ENCODE data around the gene SENP8. TPM values are rescaled to one million over a fixed set of nuclear protein-coding genes. Genes with fewer than 3 reads are reported as not detected.

Gene SENP8
- total RNA-seq, 1 donor from 2014 or later, result 3.7 TPM

DNA sequence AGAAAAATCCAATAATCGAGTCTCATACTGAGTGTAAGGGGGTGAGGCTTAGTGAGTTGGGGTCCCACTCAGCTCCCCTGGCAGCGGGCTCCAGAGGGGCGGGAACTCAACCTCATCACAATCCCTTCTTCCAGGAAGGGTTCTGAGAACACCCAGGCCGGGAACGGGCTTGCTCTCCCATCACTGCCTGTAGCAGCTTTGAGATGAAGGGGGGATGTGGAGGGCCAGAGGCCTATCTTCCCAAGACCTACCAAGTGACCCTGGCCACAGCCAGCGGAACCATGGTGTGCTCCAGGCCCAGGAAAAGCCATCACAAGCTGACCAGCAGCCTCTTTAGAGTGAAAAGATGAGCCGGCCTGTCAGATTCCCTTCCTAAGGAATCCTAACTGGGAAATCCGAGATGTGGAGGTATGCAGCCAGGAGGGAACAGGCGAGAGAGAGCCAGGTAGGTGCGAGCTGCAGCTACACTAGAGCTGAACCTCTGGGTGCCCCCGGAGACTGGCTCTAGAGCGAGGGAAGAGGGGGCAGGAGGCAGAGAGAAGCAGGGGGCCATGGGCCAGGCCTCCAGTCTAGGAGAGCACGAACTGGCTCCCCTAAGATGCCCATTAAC is 60.9 kb downstream of the SENP8 start:
- DNase-seq (ENCODE audit: low spot score in 2 of 2, unreplicated experiment in 2 of 2), result no peak
- H3K27ac Mint-ChIP-seq, result no peak overlapping the region
- H3K36me3 Mint-ChIP-seq, result no peaks in the 10 kb centered on the region

DNA sequence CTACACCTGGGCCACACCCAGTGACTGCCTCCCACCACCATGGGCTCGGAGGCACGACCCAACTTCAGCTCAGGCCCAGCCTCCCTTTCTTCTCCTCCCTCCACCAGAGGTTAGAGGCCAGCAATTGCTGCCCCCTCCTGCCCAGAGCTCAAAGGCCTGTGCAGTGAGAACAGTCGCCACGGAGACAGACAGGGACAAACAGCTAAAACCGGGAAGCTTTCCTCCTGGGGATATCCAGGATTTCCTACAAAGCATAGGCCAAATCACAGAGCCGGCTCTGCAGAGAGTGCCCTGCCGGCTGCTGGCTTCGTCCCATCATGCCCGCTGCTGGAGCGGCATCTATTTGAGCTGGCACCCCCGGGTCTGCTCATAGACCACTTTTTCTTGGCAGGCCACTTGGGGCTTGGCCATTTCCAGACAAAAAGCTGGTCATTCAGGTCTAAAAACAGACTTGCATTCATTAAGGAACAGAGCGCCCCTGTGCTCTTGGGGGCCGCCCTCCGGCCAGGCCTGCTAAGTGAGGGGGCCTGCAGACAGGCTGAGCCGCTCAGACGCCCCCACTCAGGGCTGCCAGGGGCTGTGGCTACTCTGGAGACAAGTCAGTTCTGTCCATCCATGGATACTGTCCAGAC is 61.9 kb downstream of the SENP8 start:
- H3K27me3 Mint-ChIP-seq (ENCODE audit: low read depth), result peaks cover 10% of the 10 kb centered on the region
- TF ChIP-seq, protein P1, sequence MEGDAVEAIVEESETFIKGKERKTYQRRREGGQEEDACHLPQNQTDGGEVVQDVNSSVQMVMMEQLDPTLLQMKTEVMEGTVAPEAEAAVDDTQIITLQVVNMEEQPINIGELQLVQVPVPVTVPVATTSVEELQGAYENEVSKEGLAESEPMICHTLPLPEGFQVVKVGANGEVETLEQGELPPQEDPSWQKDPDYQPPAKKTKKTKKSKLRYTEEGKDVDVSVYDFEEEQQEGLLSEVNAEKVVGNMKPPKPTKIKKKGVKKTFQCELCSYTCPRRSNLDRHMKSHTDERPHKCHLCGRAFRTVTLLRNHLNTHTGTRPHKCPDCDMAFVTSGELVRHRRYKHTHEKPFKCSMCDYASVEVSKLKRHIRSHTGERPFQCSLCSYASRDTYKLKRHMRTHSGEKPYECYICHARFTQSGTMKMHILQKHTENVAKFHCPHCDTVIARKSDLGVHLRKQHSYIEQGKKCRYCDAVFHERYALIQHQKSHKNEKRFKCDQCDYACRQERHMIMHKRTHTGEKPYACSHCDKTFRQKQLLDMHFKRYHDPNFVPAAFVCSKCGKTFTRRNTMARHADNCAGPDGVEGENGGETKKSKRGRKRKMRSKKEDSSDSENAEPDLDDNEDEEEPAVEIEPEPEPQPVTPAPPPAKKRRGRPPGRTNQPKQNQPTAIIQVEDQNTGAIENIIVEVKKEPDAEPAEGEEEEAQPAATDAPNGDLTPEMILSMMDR (IDR thresholded peaks at IDR 0.05; ENCODE audit: unreplicated experiment), result no peak
- no peaks in the 10 kb centered on the region for H3K9me3 Mint-ChIP-seq
- H3K36me3 Mint-ChIP-seq, result no peaks in the 10 kb centered on the region
- H3K4me3 Mint-ChIP-seq, result no peak overlapping the region
- no peak for DNase-seq (ENCODE audit: low spot score in 2 of 2, unreplicated experiment in 2 of 2)
- peaks cover 4% of the 10 kb centered on the region for H3K4me1 Mint-ChIP-seq
- H3K27ac Mint-ChIP-seq, result no peak overlapping the region

More for the DNA sequence above, 60.9 kb downstream of the SENP8 start:
- Mint-ChIP-seq H3K4me3 (no peak overlapping the region), H3K27me3 (ENCODE audit: low read depth) (peaks cover 6% of the 10 kb centered on the region), H3K9me3 (no peaks in the 10 kb centered on the region), H3K4me1 (peaks cover 9% of the 10 kb centered on the region)
- TF ChIP-seq, protein P1 (IDR thresholded peaks at IDR 0.05; ENCODE audit: unreplicated experiment), result no peak

- Mint-ChIP-seq H3K4me3 (no peak overlapping the region), H3K27ac (no peak overlapping the region), H3K36me3 (no peaks in the 10 kb centered on the region), H3K4me1 (peaks cover 4% of the 10 kb centered on the region), H3K9me3 (no peaks in the 10 kb centered on the region), H3K27me3 (ENCODE audit: low read depth) (peaks cover 15% of the 10 kb centered on the region)
- TF ChIP-seq, protein P1 (IDR thresholded peaks at IDR 0.05; ENCODE audit: unreplicated experiment), result no peak
- no peak for DNase-seq (ENCODE audit: low spot score in 2 of 2, unreplicated experiment in 2 of 2)
Observed at GRCh38 chr15:72180761-72181324, 62.6 kb downstream of the SENP8 start.

GRCh38 chr15:72182244-72182643 is 64.0 kb downstream of the SENP8 start:
- Mint-ChIP-seq H3K27ac (no peak overlapping the region), H3K9me3 (no peaks in the 10 kb centered on the region), H3K4me3 (no peak overlapping the region), H3K36me3 (no peaks in the 10 kb centered on the region), H3K27me3 (ENCODE audit: low read depth) (peaks cover 15% of the 10 kb centered on the region), H3K4me1 (peaks cover 4% of the 10 kb centered on the region)
- DNase-seq (ENCODE audit: low spot score in 2 of 2, unreplicated experiment in 2 of 2), result no peak
- TF ChIP-seq, protein P1 (IDR thresholded peaks at IDR 0.05; ENCODE audit: unreplicated experiment), result no peak

GRCh38 chr15:72182673-72183072 is 64.5 kb downstream of the SENP8 start:
- no peak for DNase-seq (ENCODE audit: low spot score in 2 of 2, unreplicated experiment in 2 of 2)
- no peaks in the 10 kb centered on the region for H3K9me3 Mint-ChIP-seq
- H3K27me3 Mint-ChIP-seq (ENCODE audit: low read depth), result peaks cover 15% of the 10 kb centered on the region
- H3K36me3 Mint-ChIP-seq, result no peaks in the 10 kb centered on the region
- TF ChIP-seq, protein P1 (IDR thresholded peaks at IDR 0.05; ENCODE audit: unreplicated experiment), result no peak
- H3K27ac Mint-ChIP-seq, result no peak overlapping the region
- H3K4me3 Mint-ChIP-seq, result no peak overlapping the region
- H3K4me1 Mint-ChIP-seq, result peaks cover 4% of the 10 kb centered on the region
